GM12873 (cell line): Measurements from ENCODE around the gene GATA2.

Experiments
- TF ChIP-seq, protein P1 (sequence below): IDR thresholded peaks from 2 replicates; pipeline ENCODE4 v1.5.1; 2012; ENCODE audit warnings: low read depth, mild to moderate bottlenecking, moderate library complexity, low read length, control low read depth; ENCODE audit not compliant: insufficient read depth; ENCODE audit errors: missing control alignments

GATA2 gene

GRCh38 chr3:128482175-128482574, 10.8 kb downstream of the GATA2 start:
- TF ChIP-seq, protein P1, sequence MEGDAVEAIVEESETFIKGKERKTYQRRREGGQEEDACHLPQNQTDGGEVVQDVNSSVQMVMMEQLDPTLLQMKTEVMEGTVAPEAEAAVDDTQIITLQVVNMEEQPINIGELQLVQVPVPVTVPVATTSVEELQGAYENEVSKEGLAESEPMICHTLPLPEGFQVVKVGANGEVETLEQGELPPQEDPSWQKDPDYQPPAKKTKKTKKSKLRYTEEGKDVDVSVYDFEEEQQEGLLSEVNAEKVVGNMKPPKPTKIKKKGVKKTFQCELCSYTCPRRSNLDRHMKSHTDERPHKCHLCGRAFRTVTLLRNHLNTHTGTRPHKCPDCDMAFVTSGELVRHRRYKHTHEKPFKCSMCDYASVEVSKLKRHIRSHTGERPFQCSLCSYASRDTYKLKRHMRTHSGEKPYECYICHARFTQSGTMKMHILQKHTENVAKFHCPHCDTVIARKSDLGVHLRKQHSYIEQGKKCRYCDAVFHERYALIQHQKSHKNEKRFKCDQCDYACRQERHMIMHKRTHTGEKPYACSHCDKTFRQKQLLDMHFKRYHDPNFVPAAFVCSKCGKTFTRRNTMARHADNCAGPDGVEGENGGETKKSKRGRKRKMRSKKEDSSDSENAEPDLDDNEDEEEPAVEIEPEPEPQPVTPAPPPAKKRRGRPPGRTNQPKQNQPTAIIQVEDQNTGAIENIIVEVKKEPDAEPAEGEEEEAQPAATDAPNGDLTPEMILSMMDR, result no peak

DNA sequence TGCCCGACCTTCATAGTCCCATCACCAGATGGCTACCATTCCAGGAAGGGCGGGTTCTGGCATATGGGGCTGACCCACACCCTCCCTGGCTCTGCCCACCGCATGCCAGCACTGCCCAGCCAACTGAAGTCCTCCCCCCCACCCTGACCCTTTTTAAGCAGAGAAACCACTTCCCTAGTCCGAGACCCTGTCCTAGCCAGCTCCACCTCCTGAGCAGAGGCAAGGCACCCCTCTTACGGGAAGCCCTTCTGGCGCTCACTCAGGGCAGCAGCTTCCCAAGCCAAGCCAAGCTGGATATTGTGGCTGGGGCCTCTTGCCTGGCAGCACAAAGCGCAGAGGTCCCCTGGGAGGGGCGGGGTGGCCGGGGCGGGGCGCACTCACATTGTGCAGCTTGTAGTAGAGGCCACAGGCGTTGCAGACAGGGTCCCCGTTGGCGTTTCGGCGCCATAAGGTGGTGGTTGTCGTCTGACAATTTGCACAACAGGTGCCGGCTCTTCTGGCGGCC, 11.5 kb downstream of the GATA2 start:
- TF ChIP-seq, protein P1, result no peak

DNA sequence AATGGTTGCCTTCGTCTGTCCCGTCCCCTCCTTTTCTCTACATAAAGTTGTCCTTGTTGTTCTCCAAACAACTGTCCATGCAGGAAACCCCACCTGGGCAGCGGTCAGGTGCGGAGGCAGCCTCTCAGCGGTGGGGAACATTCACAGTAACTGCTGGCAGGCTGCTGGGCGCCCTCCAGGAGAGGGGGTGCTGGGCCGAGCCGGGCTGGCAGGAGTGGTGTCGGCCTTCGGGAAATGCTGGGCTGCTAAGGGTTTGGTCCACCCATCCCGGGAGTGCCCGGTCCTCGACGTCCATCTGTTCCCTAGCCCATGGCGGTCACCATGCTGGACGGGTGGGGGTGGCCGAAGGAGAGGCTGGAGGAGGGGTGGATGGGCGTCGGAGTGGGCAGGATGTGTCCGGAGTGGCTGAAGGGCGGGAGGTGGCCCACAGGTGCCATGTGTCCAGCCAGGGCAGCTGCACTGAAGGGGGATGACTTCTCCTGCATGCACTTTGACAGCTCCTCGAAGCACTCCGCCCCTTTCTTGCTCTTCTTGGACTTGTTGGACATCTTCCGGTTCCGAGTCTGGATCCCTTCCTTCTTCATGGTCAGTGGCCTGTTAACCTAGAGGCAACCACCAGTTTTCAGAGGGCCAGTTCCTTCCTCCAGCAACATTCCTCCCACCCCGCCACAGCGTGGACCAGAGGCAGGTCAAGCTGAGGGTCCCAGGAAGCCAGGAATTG, 12.1 kb downstream of the GATA2 start:
- TF ChIP-seq, protein P1, result no peak

DNA sequence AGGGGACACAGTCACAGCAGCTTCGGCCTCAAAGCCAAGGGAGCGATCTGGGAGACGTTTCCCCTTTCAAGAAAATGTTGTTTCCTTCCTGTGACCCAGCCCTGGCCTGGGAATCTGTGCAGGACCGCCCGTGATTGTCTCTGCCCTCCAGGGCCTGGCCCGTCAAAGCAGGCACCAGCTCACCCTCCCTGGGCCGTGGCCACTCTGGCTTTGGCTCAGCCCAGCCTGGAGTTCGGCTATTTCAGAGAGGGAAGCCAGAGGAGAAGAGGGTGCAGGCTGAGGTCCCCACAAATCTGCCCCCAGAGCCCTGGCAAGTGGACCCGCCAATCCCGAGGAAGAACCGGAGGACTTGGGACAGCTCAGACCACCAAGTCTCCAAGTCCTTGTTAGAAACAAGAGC, 12.7 kb downstream of the GATA2 start:
- TF ChIP-seq, protein P1, result no peak

- TF ChIP-seq, protein P1, result no peak
Measured at GRCh38 chr3:128479558-128480086, 13.4 kb downstream of the GATA2 start.

DNA sequence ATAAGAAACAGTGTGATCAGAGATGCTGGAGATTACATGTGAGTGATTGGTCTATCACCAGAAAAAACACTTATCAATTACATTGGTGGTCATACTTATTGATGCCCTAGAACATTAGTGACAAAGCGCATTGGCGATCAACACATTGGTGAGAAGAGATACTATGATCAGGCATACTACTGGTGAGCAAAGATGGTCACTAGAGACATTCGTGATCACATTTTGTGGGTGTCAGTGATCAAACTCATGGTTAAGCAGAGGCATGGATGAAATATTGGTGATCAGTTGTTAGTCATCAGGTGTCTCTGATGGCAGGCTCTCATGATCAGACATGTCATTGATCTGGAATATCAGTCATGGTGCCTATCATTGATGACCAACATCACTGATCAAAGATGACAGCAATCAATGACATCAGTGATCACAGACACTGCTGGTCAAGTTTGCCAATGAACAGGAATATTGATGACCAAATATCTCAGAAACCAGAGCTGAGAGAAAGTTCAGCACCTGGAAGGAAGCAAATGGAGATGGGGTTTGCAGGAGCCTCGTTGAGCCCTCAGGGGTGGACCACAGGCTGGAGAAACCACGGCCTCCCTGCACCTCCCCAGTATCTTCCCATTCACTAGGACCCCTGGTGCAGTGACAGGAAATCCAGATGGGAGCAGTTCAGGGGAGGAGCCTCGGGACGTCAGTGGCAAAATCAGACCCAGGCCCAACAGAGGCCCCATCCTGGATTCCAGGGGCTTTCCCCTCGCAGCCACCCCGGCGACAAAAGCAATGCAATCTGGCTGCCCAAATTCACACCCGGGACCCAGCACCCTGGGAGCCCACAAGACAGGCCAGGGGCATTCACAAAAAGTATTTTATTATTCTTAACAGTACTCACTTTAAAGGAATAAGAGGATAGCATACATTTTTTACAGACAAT, 14.2 kb downstream of the GATA2 start:
- TF ChIP-seq, protein P1, result no peak

DNA sequence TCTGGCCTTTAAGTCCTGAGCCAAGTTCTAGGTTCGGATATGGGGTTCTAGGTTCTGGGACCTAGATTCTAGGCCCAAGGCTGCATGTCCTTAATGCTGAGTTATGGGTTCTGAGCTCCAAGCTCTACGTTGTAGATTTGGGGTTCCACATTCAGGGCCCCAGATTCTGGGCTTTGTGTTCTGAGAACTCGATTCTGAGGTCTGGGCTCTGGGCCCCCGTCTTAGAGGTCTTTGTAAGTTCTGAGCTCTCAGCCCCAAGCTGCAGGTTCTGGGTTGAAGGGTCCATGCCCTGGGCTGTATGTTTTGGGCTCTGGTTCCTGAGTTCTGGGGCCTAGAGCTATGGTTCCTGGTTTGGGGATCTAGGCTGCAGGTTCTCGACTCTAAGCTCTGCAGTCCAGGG, 16.3 kb downstream of the GATA2 start:
- TF ChIP-seq, protein P1, result no peak
